GM21825 (cell line): ENCODE data around the gene FBXO45.
"Not testable (repeated sequence)": the region's sequence is repeated elsewhere in the genome, so short reads cannot be mapped to it uniquely, and the experiment has no call there.

ENCODE experiments used
- ATAC-seq: cut with Tn5 transposase; IDR thresholded peaks from one replicate; pipeline ENCODE4 v1.9.1; 2021; ENCODE audit warnings: mild to moderate bottlenecking, moderate library complexity; ENCODE audit not compliant: unreplicated experiment

Gene FBXO45

DNA sequence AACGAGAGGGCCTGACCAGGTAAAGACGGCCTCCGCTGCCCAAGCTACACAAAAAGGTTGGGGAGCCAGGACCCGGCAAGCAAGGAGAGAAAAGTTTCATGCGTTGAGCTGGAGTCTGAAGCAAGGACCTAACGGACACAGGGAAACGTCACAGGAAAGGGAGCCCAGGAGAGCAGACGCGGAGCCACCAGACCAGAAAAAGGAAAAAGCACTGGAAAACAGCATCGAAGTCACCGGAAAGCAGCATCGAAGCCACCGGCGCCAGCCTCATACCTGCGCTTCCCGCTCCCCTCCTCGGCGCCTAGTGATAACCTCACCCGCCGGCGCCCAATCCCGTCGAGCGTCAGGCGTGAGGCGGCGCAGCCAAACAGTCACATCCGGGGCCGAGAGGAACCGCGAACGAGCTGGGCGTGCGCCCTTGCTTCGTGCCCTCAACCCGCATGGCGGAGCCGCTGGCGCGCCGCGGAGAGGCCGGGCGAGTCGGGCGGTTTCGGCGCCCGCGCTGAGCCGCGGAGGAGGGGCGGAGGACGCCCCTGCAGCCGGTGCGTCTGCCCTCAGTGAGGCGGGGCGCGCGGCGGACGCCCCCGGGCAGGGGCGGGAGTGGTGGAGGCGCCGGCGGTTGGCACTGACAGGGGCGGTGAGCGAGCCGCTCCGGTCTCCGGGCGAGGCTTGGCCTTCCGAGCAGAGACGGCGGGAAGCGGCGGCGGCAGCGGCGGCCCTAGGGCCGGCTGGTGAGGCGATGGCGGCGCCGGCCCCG is at the start of gene FBXO45, which contains the start of gene WDR53:
TSS of gene FBXO45 (plus strand) at position 415 of the 757 bp plus-strand sequence. CDS start at position 740, 325 bp downstream.
TSS of gene WDR53 (minus strand) at position 309 of the 757 bp plus-strand sequence. CDS start 7,079 bp downstream, outside the sequence.
- peak; percentile 95 for ATAC-seq

DNA sequence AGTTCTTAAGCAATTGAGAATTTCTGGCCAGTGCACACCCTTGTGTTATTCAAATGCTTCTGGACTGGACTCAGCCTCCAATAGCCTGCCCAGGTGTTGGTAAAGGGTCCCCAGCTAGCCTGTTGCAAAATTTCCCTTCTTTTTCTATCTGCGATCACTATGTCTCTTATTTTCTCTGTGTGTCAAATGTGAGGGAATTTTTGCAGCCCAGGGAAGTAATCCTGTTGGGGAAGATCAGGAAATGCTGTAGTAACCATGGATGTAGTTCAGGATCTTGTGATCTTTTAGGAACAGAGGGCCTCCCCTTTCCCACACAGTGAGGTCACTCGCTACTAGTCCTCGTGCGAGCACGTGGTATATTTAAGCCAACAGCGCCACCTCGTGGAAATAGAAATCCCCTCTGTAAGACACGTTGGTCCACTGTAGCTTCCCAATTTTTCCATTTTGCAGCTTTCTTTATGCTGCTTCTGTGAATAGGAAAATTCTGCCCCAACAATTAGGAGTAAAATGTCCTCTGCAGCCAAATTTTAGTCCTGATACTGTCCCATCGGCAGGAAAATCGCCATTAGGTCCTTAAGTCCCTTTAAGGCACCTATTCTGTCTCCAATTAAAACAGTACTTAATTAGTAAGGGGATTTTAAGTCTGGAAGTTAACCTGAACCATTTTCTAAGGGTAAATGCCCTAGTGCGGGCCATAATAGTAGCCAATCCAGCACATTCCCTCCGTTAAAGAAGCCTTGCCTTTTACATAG is 49.3 kb upstream of the FBXO45 start:
- no peak for ATAC-seq

DNA sequence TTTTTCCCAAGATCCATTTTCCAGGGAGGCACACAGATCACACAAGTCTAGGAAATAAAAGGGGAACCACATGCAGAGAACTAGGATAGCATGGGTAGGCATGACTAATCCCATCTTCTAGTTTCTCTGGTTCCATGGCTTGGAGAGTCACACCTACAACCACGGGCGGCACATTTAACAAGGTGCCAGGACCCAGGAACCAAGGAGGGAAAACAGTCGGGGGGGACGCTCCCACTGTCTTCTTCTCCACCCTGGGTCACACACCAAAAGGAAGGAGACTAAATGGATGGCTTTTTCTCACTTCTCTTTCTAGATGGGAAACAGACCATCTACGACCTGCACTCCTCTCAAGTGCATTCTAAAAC is 48.8 kb upstream of the FBXO45 start:
- no peak for ATAC-seq

DNA sequence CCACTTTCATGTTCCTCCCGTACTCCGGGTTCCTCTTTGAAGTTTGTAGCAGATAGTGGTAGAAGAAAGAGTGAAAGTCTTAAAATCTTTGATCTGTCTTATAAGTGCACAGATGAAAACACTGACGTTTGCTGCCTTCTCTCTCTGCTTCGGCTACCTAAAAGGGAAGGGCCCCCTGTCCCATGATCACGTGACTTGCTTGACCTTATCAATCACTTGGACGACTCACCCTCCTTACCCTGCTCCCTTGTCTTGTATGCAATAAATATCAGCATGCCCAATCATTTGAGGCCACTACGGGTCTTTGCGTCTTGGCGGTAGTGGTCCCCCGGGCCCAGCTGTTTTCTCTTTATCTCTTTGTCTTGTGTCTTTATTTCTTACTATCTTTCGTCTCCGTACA is 47.2 kb upstream of the FBXO45 start:
- not testable (repeated sequence) for ATAC-seq

- ATAC-seq: no peak
Measured at GRCh38 chr3:196523841-196524240, 44.6 kb upstream of the FBXO45 start.

GRCh38 chr3:196524527-196524926 is 43.9 kb upstream of the FBXO45 start:
- ATAC-seq: no peak

- ATAC-seq: no peak
Measured at GRCh38 chr3:196525141-196525540, 43.3 kb upstream of the FBXO45 start.

GRCh38 chr3:196528639-196529233 is 39.7 kb upstream of the FBXO45 start:
- ATAC-seq: peak; percentile 85

DNA sequence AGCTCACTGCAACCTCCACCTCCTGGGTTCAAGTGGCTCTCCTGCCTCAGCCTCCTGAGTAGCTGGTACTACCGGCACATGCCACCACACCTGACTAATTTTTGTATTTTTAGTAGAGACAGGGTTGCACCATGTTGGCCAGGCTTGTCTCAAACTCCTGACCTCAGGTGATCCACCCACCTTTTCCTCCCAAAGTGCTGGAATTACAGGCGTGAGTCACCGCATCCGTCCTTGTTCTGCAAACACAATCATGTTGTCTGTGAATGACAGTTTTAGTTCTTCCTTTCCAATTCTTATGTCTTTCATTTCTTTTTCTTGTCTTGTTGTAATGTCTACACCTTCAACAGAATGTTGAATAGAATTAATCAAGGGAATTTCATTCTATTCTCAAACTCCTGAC is 37.0 kb upstream of the FBXO45 start:
- ATAC-seq: no peak

- no peak for ATAC-seq
Measured at GRCh38 chr3:196533260-196533681, 35.2 kb upstream of the FBXO45 start.

DNA sequence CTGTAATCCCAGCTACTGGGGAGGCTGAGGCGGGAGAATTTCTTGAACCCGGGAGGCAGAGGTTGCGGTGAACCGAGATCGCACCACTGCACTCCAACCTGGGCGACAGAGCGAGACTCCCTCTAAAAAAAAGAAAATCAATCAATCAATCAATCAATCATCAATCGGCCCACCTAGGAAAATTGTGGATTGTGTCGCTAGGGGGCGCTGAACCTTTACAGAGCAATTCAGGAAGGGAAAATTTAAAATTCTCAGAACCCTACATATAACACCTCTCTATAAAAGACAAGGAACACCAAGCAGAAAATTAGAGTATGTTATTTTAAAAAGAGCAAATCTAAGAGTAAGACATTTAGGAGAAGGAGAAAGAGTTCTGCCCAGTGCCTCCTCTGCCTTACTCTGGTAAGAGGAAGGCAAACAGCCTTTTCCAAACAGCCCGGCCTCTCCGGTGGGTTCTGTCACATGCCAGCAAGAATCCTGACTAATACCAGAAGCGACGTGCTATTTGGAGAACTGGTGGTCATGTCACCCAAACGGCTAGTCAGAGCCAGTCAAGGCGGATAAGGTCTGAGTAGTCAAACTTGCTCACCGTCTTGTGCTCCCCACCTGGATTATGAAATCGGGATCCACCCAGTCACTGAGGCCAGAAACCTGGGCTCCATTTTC is 31.0 kb upstream of the FBXO45 start:
- no peak for ATAC-seq

DNA sequence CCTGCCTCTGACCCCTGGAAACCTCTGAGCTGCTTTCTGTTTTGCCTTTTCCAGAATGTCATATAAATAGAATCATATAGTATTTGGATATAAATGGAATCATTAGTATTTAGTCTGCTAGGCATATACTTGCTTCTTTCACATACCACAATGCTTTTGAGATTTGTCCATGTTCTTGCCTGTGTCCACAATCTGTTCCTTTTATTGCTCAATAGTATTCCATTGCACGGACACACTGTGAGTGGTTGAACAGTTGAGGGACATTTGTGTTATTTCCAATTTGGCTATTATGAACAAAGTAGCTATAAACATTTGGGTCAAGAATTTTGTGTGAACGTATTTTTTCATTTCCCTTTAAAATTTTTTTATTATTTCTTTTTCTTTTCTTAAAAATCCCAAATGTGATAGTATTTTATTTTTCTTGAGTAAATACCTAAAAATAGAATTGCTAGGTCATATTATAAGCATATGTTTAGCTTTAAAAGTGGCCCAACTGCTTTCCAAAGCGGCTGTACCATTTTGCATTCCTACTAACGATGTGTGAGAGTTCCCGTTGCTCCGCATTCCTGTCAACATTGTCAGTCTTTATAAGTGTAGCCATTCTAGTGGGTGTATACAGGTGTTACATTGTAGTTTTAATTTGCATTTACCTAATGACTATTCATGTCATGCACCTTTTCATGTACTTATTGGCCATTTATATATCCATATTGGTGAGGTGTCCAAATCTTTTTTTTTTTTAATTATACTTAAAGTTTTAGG is 26.6 kb upstream of the FBXO45 start:
- ATAC-seq: no peak

DNA sequence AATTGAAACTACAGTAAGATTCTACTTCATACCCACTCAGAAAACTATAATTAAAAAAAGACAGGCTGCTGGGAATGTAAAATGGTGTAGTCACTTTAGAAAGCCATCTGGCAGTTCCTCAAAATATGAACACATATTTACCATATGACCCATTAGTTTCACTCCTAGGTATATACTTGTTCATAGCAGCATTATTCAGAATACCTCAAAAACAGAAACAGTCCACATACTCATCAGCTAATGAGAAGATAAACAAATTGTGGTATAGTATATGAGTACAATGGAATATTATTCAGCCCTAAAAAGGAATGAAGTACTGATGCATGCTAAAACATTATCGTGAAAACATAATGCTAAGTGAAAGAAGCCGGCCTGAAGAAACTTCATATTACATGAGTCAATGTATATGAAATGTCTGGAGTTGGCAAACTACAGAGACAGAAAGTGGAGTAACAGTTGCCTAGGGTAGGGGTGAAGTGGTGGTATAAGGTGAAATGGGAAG is 23.9 kb upstream of the FBXO45 start:
- no peak for ATAC-seq

DNA sequence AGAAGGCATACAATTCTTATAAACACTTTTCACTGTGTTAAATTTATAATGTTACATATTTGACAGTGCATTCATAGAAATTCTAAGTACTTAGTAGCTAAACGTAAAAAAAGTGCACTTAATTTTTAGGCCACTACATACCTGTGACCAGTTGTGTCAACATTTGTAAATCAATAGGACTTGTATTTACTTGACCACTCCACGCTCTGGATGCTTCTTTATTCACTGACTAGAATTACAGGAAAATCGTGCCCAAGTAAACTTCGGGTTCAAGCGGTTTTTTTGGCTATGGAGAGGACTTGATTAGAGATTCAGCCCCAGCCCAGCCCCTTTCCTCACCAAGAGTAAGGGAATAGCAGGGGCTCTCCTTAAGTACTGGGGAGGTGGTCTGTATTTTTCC is 21.9 kb upstream of the FBXO45 start:
- no peak for ATAC-seq

GRCh38 chr3:196547067-196547466 is 21.4 kb upstream of the FBXO45 start:
- ATAC-seq: no peak

- ATAC-seq: not testable (repeated sequence)
Measured at GRCh38 chr3:196549312-196549711, 19.1 kb upstream of the FBXO45 start.

DNA sequence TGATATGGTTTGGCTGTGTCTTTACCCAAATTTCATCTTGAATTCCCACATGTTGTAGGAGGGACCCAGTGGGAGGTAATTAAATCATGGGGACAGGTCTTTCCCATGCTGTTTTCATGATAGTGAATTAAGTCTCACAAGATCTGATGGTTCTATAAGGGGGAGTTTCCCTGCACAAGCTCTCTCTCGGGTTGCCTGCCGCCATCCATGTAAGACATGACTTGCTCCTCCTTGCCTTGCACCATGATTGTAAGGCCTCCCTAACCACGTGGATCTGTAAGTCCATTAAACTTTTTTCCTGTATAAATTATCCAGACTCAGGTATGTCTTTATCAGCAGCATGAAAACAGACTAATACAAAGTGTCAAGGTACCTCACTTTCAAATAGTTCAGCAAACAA is 18.3 kb upstream of the FBXO45 start:
- not testable (repeated sequence) for ATAC-seq

DNA sequence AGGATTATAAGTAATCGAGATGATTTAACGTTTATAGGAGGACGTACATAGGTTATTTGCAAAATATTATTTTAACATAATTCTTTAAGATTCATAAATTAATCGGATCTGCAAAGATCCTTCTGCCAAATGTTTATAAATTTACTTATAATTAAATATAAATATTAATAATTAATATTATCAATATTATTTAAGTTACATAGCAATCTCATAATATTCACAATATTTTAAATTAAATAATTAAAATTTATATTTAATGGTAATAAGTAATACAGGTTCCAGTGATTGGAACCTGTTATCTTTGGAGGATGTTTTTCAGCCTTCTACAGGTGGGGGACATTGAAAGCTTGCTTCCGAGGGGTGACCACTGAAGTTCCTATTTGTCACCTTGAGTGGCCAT is 16.2 kb upstream of the FBXO45 start:
- ATAC-seq: no peak

DNA sequence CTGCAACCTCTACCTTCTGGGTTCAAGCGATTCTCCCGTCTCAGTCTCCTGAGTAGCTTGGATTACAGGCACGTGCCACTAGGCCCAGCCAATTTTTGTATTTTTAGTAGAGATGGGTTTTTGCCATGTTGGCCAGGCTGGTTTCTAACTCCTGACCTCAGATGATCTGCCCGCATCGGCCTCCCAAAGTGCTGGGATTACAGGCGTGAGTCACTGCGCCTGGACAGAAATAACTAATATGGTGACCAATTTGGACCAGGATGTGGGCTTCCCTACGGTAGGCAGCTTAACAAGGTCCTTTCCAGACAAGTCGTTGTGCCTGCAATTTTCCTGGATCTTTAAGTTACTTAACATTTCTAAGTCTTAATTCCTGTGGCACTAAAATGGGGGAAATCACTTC is 14.9 kb upstream of the FBXO45 start:
- ATAC-seq: no peak

- no peak for ATAC-seq
Measured at GRCh38 chr3:196554205-196554604, 14.3 kb upstream of the FBXO45 start.
